Upper lobe of left lung (tissue), 4 donors: ENCODE data around the gene HLA-DRB5.

Experiments
- CTCF ChIP-seq, 6 experiments: fragments of 450-650 bp in 4 of 6; fragments of 200-600 bp in 2 of 6; sonication (generic) in 2 of 6; IDR thresholded peaks; one replicate each; pipeline ENCODE4 v1.5.1; 2016 to 2019; ENCODE audit warnings: antibody characterized with exemption in 6 of 6
- EP300 ChIP-seq, 4 donors: sonication (generic); formaldehyde crosslinking; IDR thresholded peaks; one replicate each; pipeline ENCODE4 v1.5.1; 2017; ENCODE audit warnings: antibody characterized with exemption in 4 of 4, control low read depth in 2 of 4
- POLR2A ChIP-seq, 4 donors: fragments of 450-650 bp; IDR thresholded peaks; one replicate each; pipeline ENCODE4 v1.5.1; 2016 to 2017; ENCODE audit warnings: antibody characterized with exemption in 4 of 4, mild to moderate bottlenecking in 2 of 4

- no peak for TF ChIP-seq POLR2A (IDR thresholded peaks at IDR 0.05)
- no peak for TF ChIP-seq CTCF (IDR thresholded peaks at IDR 0.05)
- TF ChIP-seq EP300 (IDR thresholded peaks at IDR 0.05), result no peak
Observed at GRCh38 chr6:32551410-32551809, 21.3 kb upstream of the HLA-DRB5 start.
